Smooth muscle cell (in vitro differentiated cells): ENCODE results near the gene SENP2. TPM values are rescaled to one million over a fixed set of nuclear protein-coding genes. Genes with fewer than 3 reads are reported as not detected.

Experiments
- DNase-seq: peaks from one replicate; lab custom pipeline; 2025; ENCODE audit not compliant: unreplicated experiment; lab: John Stamatoyannopoulos, UW
- H2AFZ ChIP-seq: fragments of 200-600 bp; sonication (generic); 2 replicates; pipeline ENCODE4 v1.6.0; 2016; ENCODE audit warnings: antibody characterized with exemption, low read depth, mild to moderate bottlenecking
- H3F3A ChIP-seq: fragments of 200-600 bp; sonication (generic); 2 replicates; pipeline ENCODE4 v1.6.0; 2017; ENCODE audit warnings: antibody characterized with exemption, low read depth
- H3K27ac ChIP-seq: fragments of 200-600 bp; sonication (generic); 2 replicates; pipeline ENCODE4 v1.5.1; 2016; ENCODE audit warnings: low read depth, mild to moderate bottlenecking
- H3K27me3 ChIP-seq: fragments of 200-600 bp; sonication (generic); 2 replicates; pipeline ENCODE4 v1.6.1; 2016; ENCODE audit warnings: low read depth, mild to moderate bottlenecking
- H3K36me3 ChIP-seq: fragments of 200-600 bp; sonication (generic); 2 replicates; pipeline ENCODE4 v1.5.1; 2016; ENCODE audit warnings: low read depth
- H3K4me1 ChIP-seq: fragments of 200-600 bp; sonication (generic); 2 replicates; pipeline ENCODE4 v1.5.1; 2016; ENCODE audit warnings: low read depth
- H3K4me2 ChIP-seq: fragments of 200-600 bp; sonication (generic); 2 replicates; pipeline ENCODE4 v1.6.0; 2016; ENCODE audit warnings: mild to moderate bottlenecking
- H3K4me3 ChIP-seq: fragments of 200-600 bp; sonication (generic); 2 replicates; pipeline ENCODE4 v1.5.1; 2016; ENCODE audit warnings: mild to moderate bottlenecking
- H3K79me2 ChIP-seq: fragments of 200-600 bp; sonication (generic); 2 replicates; pipeline ENCODE4 v1.6.0; 2016; ENCODE audit warnings: low read depth, mild to moderate bottlenecking
- H3K9ac ChIP-seq: fragments of 200-600 bp; sonication (generic); 2 replicates; pipeline ENCODE4 v1.6.0; 2016; ENCODE audit warnings: low read depth
- H3K9me3 ChIP-seq: fragments of 200-600 bp; sonication (generic); replicated peaks from 2 replicates; pipeline ENCODE4 v1.5.1; 2016; ENCODE audit warnings: low read depth
- H4K20me1 ChIP-seq: fragments of 200-600 bp; sonication (generic); 2 replicates; pipeline ENCODE4 v1.6.0; 2016; ENCODE audit warnings: low read depth
- CTCF ChIP-seq: fragments of 200-600 bp; sonication (generic); IDR thresholded peaks from 2 replicates; pipeline ENCODE4 v1.5.1; 2017; ENCODE audit warnings: borderline replicate concordance, mild to moderate bottlenecking, antibody characterized with exemption; ENCODE audit not compliant: insufficient read depth, poor library complexity, severe bottlenecking
- WGBS: methylation state at CpG from one replicate; pipeline ENCODE4 v1.1.7; 2016; ENCODE audit warnings: low lambda C conversion rate; 5-methylcytosine and 5-hydroxymethylcytosine counted together
- polyA plus RNA-seq: library from polyadenylated mRNA; unstranded; fragments of >200 nt; fragmentation: Nextera tagmentation; extraction: Ambion mirVana; gene quantifications from 2 replicates; pipeline ENCODE4 v1.2.1, GENCODE V29; 2016
- total RNA-seq: library from RNA; depleted of rRNA; stranded (reverse); fragments of >200 nt; gene quantifications from 2 replicates; pipeline ENCODE4 v1.2.3, GENCODE V29; 2014

Gene SENP2
- total and polyA plus RNA-seq, 2 experiments from 2014 or later: 22.9 to 27.4 TPM

GRCh38 chr3:185559706-185560090, 26.4 kb upstream of the SENP2 start:
- Histone ChIP-seq H2AFZ (no peak overlapping the region), H3K27ac (no peak overlapping the region), H3K9me3 (no peaks in the 10 kb centered on the region), H3K36me3 (no peaks in the 10 kb centered on the region), H3K79me2 (no peaks in the 10 kb centered on the region), H4K20me1 (no peaks in the 10 kb centered on the region), H3F3A (no peaks in the 10 kb centered on the region), H3K4me2 (no peak overlapping the region), H3K27me3 (no peaks in the 10 kb centered on the region), H3K4me3 (no peak overlapping the region), H3K4me1 (no peaks in the 10 kb centered on the region), H3K9ac (no peak overlapping the region)
- no peak for TF ChIP-seq CTCF
- WGBS: 84% methylated on average over 12 of the region's 12 CpGs
- DNase-seq: no peak

GRCh38 chr3:185560676-185561075, 25.4 kb upstream of the SENP2 start:
- DNase-seq: no peak
- Histone ChIP-seq H3K9me3 (no peaks in the 10 kb centered on the region), H3K4me2 (no peak overlapping the region), H3F3A (no peaks in the 10 kb centered on the region), H3K4me1 (no peaks in the 10 kb centered on the region), H3K9ac (no peak overlapping the region), H2AFZ (no peak overlapping the region), H3K27ac (no peak overlapping the region), H3K27me3 (no peaks in the 10 kb centered on the region), H4K20me1 (no peaks in the 10 kb centered on the region), H3K36me3 (no peaks in the 10 kb centered on the region), H3K4me3 (no peak overlapping the region), H3K79me2 (no peaks in the 10 kb centered on the region)
- 82% methylated on average over 13 of the region's 13 CpGs for WGBS
- TF ChIP-seq CTCF: no peak

- no peaks in the 10 kb centered on the region for H3K4me1 ChIP-seq
- H3K4me3 ChIP-seq: no peak overlapping the region
- no peak overlapping the region for H2AFZ ChIP-seq
- H3K9ac ChIP-seq: no peak overlapping the region
- H3K27ac ChIP-seq: no peak overlapping the region
- no peak overlapping the region for H3K4me2 ChIP-seq
- no peaks in the 10 kb centered on the region for H3K79me2 ChIP-seq
- H3K36me3 ChIP-seq: no peaks in the 10 kb centered on the region
- no peak for DNase-seq
- H3K27me3 ChIP-seq: no peaks in the 10 kb centered on the region
- H4K20me1 ChIP-seq: no peaks in the 10 kb centered on the region
- WGBS: 91% methylated on average over 8 of the region's 8 CpGs
- H3F3A ChIP-seq: no peaks in the 10 kb centered on the region
- H3K9me3 ChIP-seq: no peaks in the 10 kb centered on the region
- no peak for TF ChIP-seq CTCF
Measured at GRCh38 chr3:185561374-185561943, 24.6 kb upstream of the SENP2 start.

GRCh38 chr3:185561958-185562357, 24.1 kb upstream of the SENP2 start:
- Histone ChIP-seq H3F3A (no peaks in the 10 kb centered on the region), H2AFZ (no peak overlapping the region), H3K36me3 (no peaks in the 10 kb centered on the region), H3K4me2 (no peak overlapping the region), H3K27me3 (no peaks in the 10 kb centered on the region), H3K4me1 (no peaks in the 10 kb centered on the region), H3K9me3 (no peaks in the 10 kb centered on the region), H3K9ac (no peak overlapping the region), H3K27ac (no peak overlapping the region), H3K79me2 (no peaks in the 10 kb centered on the region), H3K4me3 (no peak overlapping the region), H4K20me1 (no peaks in the 10 kb centered on the region)
- TF ChIP-seq CTCF: no peak
- DNase-seq: no peak
- WGBS: 59% methylated on average over 5 of the region's 5 CpGs
